K562 (cell line): ENCODE data around the gene PRKAG2. TPM values are rescaled to one million over a fixed set of nuclear protein-coding genes. Genes with fewer than 3 reads are reported as not detected.

ENCODE experiments used
- ATAC-seq: fragments of 200-7000 bp; cut with Tn5 transposase; 3 replicates; pipeline ENCODE4 v1.9.1; 2020; ENCODE audit warnings: moderate library complexity
- BruUV-seq: library from RNA; stranded (reverse); fragments of 400-500 nt; replicated peaks from 2 replicates; lab custom pipeline; 2021; lab: Mats Ljungman, UMichigan
- CTCF ChIA-PET: fragments of 300-600 bp; formaldehyde crosslinking; extraction: SDS; loops from one replicate; lab custom pipeline; 2021; ENCODE audit warnings: low intra/inter-chr PET ratio; lab: Yijun Ruan, JAX
- POLR2A ChIA-PET: fragments of 300-600, 350-650 bp; sonication (Branson Sonifier 250); formaldehyde crosslinking; extraction: SDS; loops from one replicate; lab custom pipeline; 2021; ENCODE audit warnings: antibody characterized with exemption, inconsistent platforms; lab: Yijun Ruan, JAX
- DNase-seq, 4 experiments: peaks; one replicate each; pipeline versions ENCODE4 v3.0.0 to v3.0.0-alpha.2; 2011 to 2018; ENCODE audit warnings: low spot score in 3 of 4, mixed read lengths in 3 of 4; ENCODE audit errors: extremely low read depth in 1 of 4
- FAIRE-seq: peaks from 2 replicates; lab custom pipeline; 2011; peaks lifted over from hg19 to GRCh38; lab: Jason Lieb, UNC
- H2AFZ ChIP-seq: 2 replicates; pipeline ENCODE4 v1.6.0; 2011; ENCODE audit warnings: low read depth, low read length, control low read depth, inconsistent platforms
- H3K27ac ChIP-seq: fragments of 200-600 bp; 3 replicates; pipeline ENCODE4 v1.8.0; 2011; ENCODE audit warnings: low read depth, mild to moderate bottlenecking, control low read depth, inconsistent platforms, low read length, moderate library complexity, mixed read lengths; ENCODE audit errors: extremely low read depth
- H3K27me3 ChIP-seq, 2 experiments: fragments of 300-600 bp in 1 of 2; 2 replicates in 1 of 2; 3 replicates in 1 of 2; pipeline versions ENCODE4 v1.6.0 to v1.8.0; 2011; ENCODE audit warnings: inconsistent platforms in 2 of 2, low read length in 2 of 2, mild to moderate bottlenecking in 1 of 2, mixed read lengths in 1 of 2, moderate library complexity in 1 of 2; ENCODE audit not compliant: control insufficient read depth in 2 of 2, insufficient read depth in 2 of 2
- H3K36me3 ChIP-seq: fragments of 300-600 bp; 3 replicates; pipeline ENCODE4 v1.8.0; 2011; ENCODE audit warnings: mild to moderate bottlenecking, low read length, inconsistent platforms; ENCODE audit not compliant: control insufficient read depth, insufficient read depth
- H3K4me1 ChIP-seq, 2 experiments: fragments of 200-600 bp in 1 of 2; replicated peaks in 1 of 2; 2 replicates in 1 of 2; 3 replicates in 1 of 2; pipeline versions ENCODE4 v1.5.1 to v1.8.0; 2011; ENCODE audit warnings: inconsistent platforms in 2 of 2, low read length in 2 of 2, mild to moderate bottlenecking in 1 of 2, mixed read lengths in 1 of 2, moderate library complexity in 1 of 2; ENCODE audit not compliant: control insufficient read depth in 2 of 2, insufficient read depth in 2 of 2
- H3K4me2 ChIP-seq: 2 replicates; pipeline ENCODE4 v1.6.1; 2011; ENCODE audit warnings: low read length, control low read depth, inconsistent platforms, mixed read lengths; ENCODE audit not compliant: insufficient read depth
- H3K4me3 ChIP-seq: fragments of 200-600 bp; sonication (generic), shearing (Covaris generic); 2 replicates; pipeline ENCODE4 v1.5.1; 2016; ENCODE audit warnings: control low read depth, inconsistent platforms
- H3K79me2 ChIP-seq: fragments of 200-600 bp; 3 replicates; pipeline ENCODE4 v1.8.0; 2011; ENCODE audit warnings: low read length, inconsistent platforms; ENCODE audit not compliant: control insufficient read depth, insufficient read depth
- H3K9ac ChIP-seq, 2 experiments: 2 replicates each; pipeline versions ENCODE4 v1.6.0 to v1.6.1; 2011; ENCODE audit warnings: low read depth in 2 of 2, low read length in 2 of 2, control low read depth in 1 of 2, inconsistent platforms in 1 of 2, mild to moderate bottlenecking in 1 of 2, mixed read lengths in 1 of 2; ENCODE audit not compliant: insufficient read depth in 1 of 2
- H3K9me1 ChIP-seq: one replicate; pipeline ENCODE4 v1.6.0; 2011; ENCODE audit warnings: inconsistent platforms, mild to moderate bottlenecking, low read length, moderate library complexity; ENCODE audit not compliant: control insufficient read depth, insufficient read depth
- H3K9me3 ChIP-seq: replicated peaks from 2 replicates; pipeline ENCODE4 v1.5.1; 2011; ENCODE audit warnings: low read depth, low read length, inconsistent platforms; ENCODE audit not compliant: control insufficient read depth, insufficient read depth
- H4K20me1 ChIP-seq: replicated peaks from 2 replicates; pipeline ENCODE4 v1.6.1; 2011; ENCODE audit warnings: low read length, inconsistent platforms, mixed read lengths; ENCODE audit not compliant: control insufficient read depth, insufficient read depth
- WGBS: fragments of 100-300 bp; shearing (Covaris generic); methylation state at CpG from one replicate; pipeline ENCODE4 v1.1.6; 2016; ENCODE audit warnings: low coverage, mixed read lengths; ENCODE audit not compliant: insufficient coverage; ENCODE audit errors: missing lambda C conversion rate; 5-methylcytosine and 5-hydroxymethylcytosine counted together
- in situ Hi-C: fragments of 300-500 bp; cut with MboI; formaldehyde crosslinking; loops from 4 replicates; pipeline ENCODE4 v1.15.0; 2018; ENCODE audit warnings: inconsistent platforms, mixed read lengths
- intact Hi-C: fragments of 100-400 bp; cut with micrococcal nuclease; formaldehyde crosslinking; loops from 2 replicates; pipeline ENCODE4 v1.14.2; 2022
- polyA plus RNA-seq, 8 experiments: library from polyadenylated mRNA; depleted of rRNA in 4 of 8; stranded (reverse) in 5 of 8; unstranded in 3 of 8; fragments of >200 nt; fragmentation: Nextera tagmentation in 2 of 8; fragmentation: Illumina TruSeq in 1 of 8; extraction: Ambion mirVana in 2 of 8; extraction: Trizol in 1 of 8; gene quantifications; 2 replicates each; pipeline versions ENCODE4 v1.2.1 to v1.2.3, GENCODE V29; 2011 to 2014; ENCODE audit warnings: inconsistent platforms in 1 of 8, missing spikeins in 1 of 8
- total RNA-seq, 7 experiments: library from RNA; depleted of rRNA in 6 of 7; stranded (reverse); fragments of >200 nt in 6 of 7; fragmentation: Illumina TruSeq in 2 of 7; extraction: Trizol in 2 of 7; gene quantifications; 2 replicates each; pipeline versions ENCODE4 v1.2.1 to v1.2.3, GENCODE V29; 2011 to 2021; ENCODE audit warnings: low replicate concordance in 1 of 7
- TF ChIP-seq, protein P1 (sequence below): fragments of 250-450 bp; sonication (Bioruptor Pico); IDR thresholded peaks from 2 replicates; pipeline ENCODE4 v1.5.0; 2021

Gene PRKAG2
- total and polyA plus RNA-seq, 9 of the 15 experiments (the other 6 are each of a cell fraction or from before 2014, with no cell fraction given): 0.99 to 5.6 (median 3.3) TPM

- no peak overlapping the region for H3K27ac ChIP-seq
- DNase-seq (no peak), ATAC-seq (no peak), FAIRE-seq (no peak)
- TF ChIP-seq, protein P1, sequence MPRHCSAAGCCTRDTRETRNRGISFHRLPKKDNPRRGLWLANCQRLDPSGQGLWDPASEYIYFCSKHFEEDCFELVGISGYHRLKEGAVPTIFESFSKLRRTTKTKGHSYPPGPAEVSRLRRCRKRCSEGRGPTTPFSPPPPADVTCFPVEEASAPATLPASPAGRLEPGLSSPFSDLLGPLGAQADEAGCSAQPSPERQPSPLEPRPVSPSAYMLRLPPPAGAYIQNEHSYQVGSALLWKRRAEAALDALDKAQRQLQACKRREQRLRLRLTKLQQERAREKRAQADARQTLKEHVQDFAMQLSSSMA (CRISPR knock-in tag): no peak
- ChIA-PET POLR2A (interaction anchor here (0.7 to 1.7 kb wide), 4 partner anchors 8 to 266 kb away, joined by 3 read pairs; no protein-coding TSS in a partner anchor), CTCF (no interaction called here)
- no peaks in the 10 kb centered on the region for H3K9me1 ChIP-seq
- H3K36me3 ChIP-seq: no peaks in the 10 kb centered on the region
- WGBS: under 1% methylated on average over 21 of the region's 21 CpGs
- in situ Hi-C loops (no loop called here), intact Hi-C loops (loop anchor here (5.0 kb wide), 2 partner anchors 207 to 247 kb away; no protein-coding TSS in a partner anchor)
- no peak overlapping the region for H3K9ac ChIP-seq
- peaks cover 49 to 73% of the 10 kb centered on the region in 2 experiments for H3K27me3 ChIP-seq
- no peak overlapping the region for H3K4me2 ChIP-seq
- H3K4me3 ChIP-seq: no peak overlapping the region
- no peaks in the 10 kb centered on the region for H3K9me3 ChIP-seq
- no peaks in the 10 kb centered on the region for H3K79me2 ChIP-seq
- H4K20me1 ChIP-seq: peaks cover 7% of the 10 kb centered on the region; the same call in 1 of the 2 replicates
- BruUV-seq: no TSS peak
- peaks cover 0 to 8% of the 10 kb centered on the region in 2 experiments; a peak in 2 of 5 replicates for H3K4me1 ChIP-seq
- no peak overlapping the region for H2AFZ ChIP-seq
Measured at GRCh38 chr7:151784853-151785680, 91.8 kb downstream of the PRKAG2 start.
